GM12878 (cell line): Measurements from ENCODE around the gene PKN2.

Experiments used
- ATF2 ChIP-seq: IDR thresholded peaks from 2 replicates; pipeline ENCODE4 v1.6.1; 2012; ENCODE audit warnings: low read length, inconsistent platforms
- CTCF ChIP-seq, 3 experiments: IDR thresholded peaks in 2 of 3; conservative IDR thresholded peaks in 1 of 3; 2 replicates each; pipeline ENCODE4 v1.5.1; 2011; ENCODE audit warnings: low read depth in 3 of 3, low read length in 3 of 3, mild to moderate bottlenecking in 3 of 3, control low read depth in 2 of 3, moderate library complexity in 2 of 3, inconsistent platforms in 1 of 3, mixed read lengths in 1 of 3; ENCODE audit not compliant: control insufficient read depth in 2 of 3, insufficient read depth in 1 of 3; ENCODE audit errors: extremely low read depth in 1 of 3
- KAT2A ChIP-seq: conservative IDR thresholded peaks from 2 replicates; pipeline ENCODE4 v1.6.1; 2011; ENCODE audit warnings: low read depth, low read length; ENCODE audit not compliant: control insufficient read depth
- MLLT1 ChIP-seq: fragments of 450-650 bp; IDR thresholded peaks from 2 replicates; pipeline ENCODE4 v1.6.1; 2016; ENCODE audit warnings: mild to moderate bottlenecking
- RAD21 ChIP-seq: IDR thresholded peaks from 2 replicates; pipeline ENCODE4 v1.6.1; 2011; ENCODE audit warnings: mild to moderate bottlenecking, low read depth, low read length, moderate library complexity; ENCODE audit not compliant: insufficient read depth
- RCOR1 ChIP-seq: conservative IDR thresholded peaks from 2 replicates; pipeline ENCODE4 v1.6.1; 2012; ENCODE audit warnings: low read depth, low read length, improper control_type of control experiment
- ZBTB11 ChIP-seq: fragments of 450-650 bp; formaldehyde crosslinking; IDR thresholded peaks from 2 replicates; pipeline ENCODE4 v1.5.0; 2022; ENCODE audit warnings: mild to moderate bottlenecking, missing genetic modification characterization
- ZZZ3 ChIP-seq: IDR thresholded peaks from 2 replicates; pipeline ENCODE4 v1.6.1; 2011; ENCODE audit warnings: low read depth; ENCODE audit not compliant: control insufficient read depth, insufficient read length

GRCh38 chr1:88876573-88877365 lies 192.7 kb downstream of the PKN2 start:
- TF ChIP-seq ZBTB11 (no peak), CTCF (IDR thresholded peaks at IDR 0.05 in 2 of 3, conservative IDR thresholded peaks at IDR 0.05 in 1 of 3; ENCODE audit: control insufficient read depth in 2 of 3, extremely low read depth in 1 of 3, insufficient read depth in 1 of 3, low read depth in 3 of 3, low read length in 3 of 3) (no peak), RCOR1 (no peak), ZZZ3 (no peak), MLLT1 (no peak), RAD21 (no peak), KAT2A (no peak), ATF2 (no peak)
